Activated CD4-positive, alpha-beta T cell treated with anti-CD3 and anti-CD28 coated beads, Interleukin-2, Interleukin-6, amounts not matched to agents 100 ng/mL and 50 ng/mL, durations not matched to agents 16 hours and 8 hours (primary cell): ENCODE measurements around the gene ARHGEF12.

Experiments used
- DNase-seq: peaks from one replicate; pipeline ENCODE4 v3.0.0-alpha.2; 2020

The ARHGEF12 gene, protein sequence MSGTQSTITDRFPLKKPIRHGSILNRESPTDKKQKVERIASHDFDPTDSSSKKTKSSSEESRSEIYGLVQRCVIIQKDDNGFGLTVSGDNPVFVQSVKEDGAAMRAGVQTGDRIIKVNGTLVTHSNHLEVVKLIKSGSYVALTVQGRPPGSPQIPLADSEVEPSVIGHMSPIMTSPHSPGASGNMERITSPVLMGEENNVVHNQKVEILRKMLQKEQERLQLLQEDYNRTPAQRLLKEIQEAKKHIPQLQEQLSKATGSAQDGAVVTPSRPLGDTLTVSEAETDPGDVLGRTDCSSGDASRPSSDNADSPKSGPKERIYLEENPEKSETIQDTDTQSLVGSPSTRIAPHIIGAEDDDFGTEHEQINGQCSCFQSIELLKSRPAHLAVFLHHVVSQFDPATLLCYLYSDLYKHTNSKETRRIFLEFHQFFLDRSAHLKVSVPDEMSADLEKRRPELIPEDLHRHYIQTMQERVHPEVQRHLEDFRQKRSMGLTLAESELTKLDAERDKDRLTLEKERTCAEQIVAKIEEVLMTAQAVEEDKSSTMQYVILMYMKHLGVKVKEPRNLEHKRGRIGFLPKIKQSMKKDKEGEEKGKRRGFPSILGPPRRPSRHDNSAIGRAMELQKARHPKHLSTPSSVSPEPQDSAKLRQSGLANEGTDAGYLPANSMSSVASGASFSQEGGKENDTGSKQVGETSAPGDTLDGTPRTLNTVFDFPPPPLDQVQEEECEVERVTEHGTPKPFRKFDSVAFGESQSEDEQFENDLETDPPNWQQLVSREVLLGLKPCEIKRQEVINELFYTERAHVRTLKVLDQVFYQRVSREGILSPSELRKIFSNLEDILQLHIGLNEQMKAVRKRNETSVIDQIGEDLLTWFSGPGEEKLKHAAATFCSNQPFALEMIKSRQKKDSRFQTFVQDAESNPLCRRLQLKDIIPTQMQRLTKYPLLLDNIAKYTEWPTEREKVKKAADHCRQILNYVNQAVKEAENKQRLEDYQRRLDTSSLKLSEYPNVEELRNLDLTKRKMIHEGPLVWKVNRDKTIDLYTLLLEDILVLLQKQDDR (N-terminal part only)

DNA sequence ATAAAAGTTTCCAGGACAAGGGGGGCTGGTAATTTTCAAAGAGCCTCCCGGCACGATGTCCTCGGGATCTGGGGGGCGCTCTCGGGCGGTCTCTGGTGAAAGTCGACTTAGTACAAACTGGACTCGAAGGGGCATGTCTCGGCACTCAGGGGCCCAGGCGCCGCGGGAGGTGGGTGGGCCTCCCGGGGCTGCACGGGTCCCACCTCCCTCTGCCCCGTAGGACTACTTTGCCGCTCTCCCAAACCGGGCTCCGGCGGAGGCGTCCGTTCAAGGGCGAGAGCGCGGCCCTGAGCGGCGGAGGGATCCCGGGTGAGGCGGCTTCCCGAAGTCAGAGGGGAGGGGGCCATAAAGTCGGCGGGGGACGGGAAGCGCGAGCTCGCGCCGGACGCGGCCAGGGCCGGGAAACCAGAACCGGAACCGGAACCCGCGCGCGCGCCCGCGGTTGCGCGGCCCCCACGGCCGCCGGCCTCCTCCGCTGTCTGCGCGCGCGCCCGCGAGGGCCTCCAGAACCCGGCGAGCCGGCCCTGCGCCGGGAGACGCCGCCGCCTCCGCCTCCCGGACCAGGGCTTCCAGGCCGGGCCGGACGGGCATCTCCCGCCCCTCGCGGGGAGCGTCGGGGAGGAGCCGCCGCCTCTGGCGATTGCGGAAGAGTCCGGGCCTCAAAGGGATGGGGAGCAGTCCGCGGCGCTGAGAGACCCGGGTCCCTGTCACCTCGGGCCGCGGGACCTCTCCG, at the start of gene ARHGEF12:
TSS of gene ARHGEF12 (plus strand) at position 506 of the 733 bp plus-strand sequence. CDS start 831 bp downstream, outside the sequence.
- peak; percentile 90 for DNase-seq

DNA sequence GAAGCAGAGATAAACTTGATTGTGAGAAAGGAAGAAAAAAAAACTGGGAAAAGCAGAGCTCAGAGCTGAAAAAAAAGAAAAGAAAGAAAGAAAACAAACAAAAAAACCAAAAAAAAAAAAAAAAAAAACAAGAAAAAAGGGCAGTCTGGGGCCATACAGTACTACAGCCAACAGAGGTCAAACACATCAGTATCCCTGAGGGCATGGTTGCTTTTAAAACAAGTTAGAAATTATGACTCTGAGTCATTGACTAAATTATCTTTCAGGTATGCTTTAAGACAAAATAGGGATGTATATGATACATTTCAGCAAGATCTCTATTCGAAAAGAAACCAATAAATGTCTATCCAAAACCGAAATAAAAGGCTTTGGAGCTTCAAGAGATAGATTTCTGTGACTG, 48.2 kb upstream of the ARHGEF12 start:
- DNase-seq, result no peak

DNA sequence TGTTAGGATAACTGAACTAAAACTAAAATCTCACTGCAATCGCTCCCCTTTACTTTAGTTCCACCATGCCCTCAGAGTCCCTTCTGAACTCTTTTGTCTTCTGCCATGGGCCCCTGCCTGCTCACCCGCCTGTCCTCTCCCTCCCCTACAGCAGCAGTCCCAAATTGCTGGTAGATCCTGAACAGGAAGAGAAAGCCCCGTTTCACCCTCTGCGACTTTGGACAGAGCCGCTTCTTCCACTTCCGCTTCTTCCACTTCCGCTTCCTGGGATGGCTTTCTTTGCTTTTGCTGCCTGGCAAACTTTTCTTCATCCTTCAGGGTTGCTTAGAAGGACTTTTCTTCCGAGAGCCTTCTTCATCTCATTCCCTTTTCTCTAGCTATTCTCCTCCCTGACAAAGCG, 46.8 kb upstream of the ARHGEF12 start:
- DNase-seq, result no peak

DNA sequence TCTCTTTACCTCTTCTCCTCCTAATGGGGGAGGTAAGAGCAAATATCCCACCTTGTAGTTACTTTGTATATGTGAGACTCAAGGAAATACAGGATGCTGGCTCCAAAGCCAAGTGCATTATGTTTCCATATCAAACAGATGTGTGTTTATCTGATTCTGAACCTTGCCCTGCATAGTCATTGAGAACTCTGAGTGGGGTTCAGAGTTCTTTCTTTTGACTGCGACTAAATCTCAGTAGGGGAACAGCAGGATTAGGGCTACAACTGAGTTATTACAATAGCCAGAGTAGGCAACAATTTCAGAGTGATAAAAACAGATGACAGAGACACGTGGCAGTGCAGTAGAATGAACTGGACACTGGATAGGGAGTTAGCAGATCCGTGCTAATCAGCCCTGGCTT, 45.3 kb upstream of the ARHGEF12 start:
- DNase-seq, result no peak

DNA sequence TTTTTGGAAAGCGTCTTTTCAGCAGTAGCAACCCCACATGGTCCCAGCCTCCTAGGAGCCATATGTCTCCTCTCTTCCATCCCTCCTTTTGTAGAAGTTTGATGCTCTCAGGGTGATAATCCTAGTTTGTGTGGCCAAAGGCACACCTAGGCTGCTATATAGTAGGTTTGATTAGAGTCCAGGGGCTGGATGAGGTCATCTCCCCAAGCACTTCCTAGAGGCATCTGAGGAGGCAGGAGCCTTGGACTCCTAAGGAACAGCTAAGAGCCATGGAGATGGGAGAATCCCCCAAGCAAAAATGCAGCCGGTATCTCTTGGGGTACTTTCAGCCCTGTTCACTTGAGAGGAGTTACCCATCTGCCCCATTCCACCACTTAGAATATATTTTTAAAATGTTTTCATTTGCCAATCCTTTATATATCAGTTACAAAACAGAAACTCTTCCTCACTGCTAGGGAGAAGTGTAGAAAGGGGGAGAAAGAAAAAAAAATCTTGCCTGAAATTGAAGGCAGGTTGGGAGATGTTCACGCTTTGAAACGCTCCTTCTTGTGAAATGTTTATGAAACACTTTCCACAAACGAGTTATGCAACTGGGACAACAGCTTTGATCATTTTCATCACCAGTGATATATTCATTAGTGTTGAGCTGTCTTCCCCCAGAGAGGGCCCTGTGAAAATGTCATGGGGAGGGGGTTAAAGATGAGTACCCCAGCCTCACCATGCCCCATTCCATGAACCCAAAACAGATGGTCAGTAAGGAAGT, 43.0 kb upstream of the ARHGEF12 start:
- no peak for DNase-seq

DNA sequence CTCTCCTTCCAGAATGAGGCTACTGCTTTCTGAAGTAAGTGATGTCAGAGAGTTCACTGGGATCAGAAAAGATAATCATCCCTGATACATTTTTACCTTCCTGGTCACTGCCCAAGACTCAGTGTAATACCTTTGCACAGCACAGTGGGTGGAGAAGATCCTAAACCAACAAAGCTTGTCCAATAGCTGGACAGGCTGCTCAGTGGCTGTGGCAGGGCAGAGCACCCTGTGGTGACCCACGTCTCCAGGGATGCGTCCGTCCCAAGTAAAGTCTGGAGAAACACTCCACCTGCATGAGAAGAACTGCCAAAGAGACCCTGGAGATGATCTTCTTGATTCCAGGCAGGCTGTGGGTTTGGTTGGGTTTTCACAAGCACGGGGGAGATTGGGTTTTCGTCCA, 42.1 kb upstream of the ARHGEF12 start:
- no peak for DNase-seq

DNA sequence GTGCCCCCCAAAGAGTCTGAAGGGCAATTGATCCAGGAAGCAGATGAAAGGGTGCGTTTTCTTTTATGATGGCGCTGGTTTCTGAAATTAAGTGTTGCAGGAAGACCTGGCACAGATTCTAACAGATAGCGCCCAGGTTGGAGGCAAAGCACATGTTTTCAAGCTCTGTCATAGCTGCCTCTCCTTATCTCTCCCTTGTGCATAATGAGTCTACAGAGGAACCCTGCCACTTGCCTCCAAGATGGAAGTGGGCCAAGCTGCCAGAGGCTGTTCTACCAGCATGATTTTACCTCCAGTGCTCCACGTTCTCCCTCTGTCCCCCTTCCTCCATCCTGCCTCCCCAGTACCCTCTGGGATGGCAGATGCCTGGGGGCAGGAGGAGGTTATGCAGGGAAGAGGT, 41.1 kb upstream of the ARHGEF12 start:
- no peak for DNase-seq

DNA sequence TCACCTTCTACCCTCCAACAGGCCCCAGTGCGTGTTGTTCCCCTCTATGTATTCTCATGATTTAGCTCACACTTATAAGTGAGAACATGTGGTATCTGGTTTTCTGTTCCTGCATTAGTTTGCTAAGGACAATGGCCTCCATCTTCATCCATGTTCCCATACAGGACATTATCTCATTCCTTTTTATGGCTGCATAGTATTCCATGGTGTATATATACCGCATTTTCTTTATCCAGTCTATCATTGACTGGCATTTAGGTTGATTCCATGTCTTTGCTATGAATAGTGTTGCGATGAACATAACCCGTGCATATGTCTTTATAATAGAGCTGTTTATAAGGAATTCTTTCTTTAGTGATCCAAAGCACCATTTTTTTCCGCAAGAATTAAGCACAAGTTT, 39.7 kb upstream of the ARHGEF12 start:
- no peak for DNase-seq

DNA sequence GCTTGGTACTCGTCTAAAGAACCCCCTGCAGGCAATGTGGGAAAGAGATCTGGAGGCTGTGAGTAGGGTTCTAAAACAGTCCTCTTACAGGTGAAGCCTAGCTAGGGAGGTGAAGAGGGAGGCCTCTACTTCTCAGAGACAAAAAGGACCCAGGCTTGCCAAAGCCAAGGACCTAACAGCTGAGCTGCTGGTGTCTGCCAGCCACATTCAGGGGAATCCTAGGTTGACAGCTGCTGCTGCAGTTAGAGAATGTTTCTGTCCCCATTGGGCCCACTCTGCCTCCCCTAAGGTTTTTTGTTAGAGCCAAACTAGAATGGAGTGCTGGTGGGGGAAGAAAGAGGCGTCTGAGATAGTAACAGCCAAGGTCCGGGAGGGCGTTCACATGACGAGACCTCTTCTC, 37.8 kb upstream of the ARHGEF12 start:
- no peak for DNase-seq

DNA sequence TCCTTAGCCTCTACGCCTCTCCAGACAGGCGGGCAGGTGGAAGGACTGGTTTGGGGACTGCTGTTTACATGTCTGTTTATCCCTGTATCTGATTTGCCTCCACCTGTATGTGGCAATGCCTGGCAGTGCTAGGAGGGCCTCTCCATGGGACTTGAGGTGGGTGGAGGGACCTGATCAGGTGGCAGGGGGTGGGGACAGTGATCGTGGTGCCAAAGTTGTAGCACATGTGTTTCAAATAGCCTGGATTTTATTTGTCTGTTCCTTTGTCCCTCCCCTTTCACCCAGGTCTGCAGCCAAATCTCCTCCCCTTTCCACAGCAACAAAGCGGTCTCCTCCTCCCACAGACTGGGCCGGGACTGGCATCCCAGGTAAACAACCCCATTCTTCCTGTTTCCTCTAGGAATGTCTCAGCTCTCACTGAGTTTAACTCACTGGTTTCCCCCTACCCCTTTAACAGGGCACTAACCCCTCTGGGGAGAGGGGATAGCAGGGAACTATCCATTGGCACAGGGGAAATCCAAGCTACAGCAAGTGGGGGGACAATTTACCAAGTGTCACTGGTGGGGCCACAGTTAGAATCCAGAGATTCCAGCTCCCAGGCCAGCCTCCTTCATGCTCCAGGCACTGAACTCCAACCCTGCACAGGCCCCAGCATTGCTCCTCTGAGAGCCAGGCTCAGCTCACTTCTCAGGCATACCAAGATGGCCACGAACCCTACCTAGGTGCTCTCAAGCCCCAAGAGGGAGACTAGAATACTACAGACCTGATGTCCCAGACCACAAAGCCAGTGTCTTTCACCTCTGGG, 34.0 kb upstream of the ARHGEF12 start:
- DNase-seq, result no peak

DNA sequence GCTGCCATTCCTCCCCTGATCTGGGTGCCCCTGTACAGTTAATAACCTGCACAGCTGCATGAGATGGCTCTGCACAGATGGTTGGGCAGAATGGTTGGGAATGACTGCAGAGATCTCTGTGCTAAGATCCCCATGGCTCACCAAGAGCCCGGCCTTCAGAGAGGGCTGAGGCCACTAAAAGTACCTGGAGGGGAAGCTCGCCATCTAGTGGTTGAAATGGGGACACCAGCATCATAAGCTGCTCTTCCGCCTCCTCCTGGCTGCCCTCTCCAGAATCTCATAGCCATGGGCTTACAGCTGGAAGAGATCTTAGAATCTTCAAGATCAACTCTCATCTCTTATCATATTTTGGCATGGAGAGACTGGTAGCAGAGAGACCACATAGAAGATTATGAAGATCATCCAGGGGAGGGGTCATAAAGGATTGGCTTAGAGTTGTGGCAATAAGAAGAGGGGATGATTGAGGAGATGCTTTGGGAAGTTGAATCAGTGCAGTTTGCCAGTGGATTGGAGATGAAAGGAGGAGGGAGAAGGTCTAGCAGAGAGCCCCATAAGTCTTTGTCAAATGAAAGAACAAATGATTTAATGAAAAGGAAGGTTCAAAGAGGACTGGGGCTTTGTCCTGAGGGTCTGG, 33.1 kb upstream of the ARHGEF12 start:
- DNase-seq, result peak; percentile 78

DNA sequence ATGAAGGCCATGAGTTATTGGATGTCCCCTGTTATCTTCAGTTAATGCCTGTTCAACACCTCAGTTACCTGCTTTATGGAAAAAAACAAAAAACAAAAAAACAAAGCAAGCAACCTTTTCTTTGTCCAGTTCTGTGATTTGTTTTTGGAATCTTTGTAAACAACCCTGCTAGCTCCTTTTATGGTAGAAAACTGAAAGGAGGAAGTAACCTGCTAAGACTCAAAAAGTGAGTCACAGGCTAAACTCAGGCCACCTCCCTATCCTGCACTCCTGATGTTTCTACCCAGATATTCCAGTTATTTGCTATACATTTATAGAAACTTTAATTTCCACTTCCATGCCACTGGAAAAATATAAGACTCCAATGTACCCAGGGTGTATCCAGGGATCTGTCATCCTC, 31.7 kb upstream of the ARHGEF12 start:
- no peak for DNase-seq

DNA sequence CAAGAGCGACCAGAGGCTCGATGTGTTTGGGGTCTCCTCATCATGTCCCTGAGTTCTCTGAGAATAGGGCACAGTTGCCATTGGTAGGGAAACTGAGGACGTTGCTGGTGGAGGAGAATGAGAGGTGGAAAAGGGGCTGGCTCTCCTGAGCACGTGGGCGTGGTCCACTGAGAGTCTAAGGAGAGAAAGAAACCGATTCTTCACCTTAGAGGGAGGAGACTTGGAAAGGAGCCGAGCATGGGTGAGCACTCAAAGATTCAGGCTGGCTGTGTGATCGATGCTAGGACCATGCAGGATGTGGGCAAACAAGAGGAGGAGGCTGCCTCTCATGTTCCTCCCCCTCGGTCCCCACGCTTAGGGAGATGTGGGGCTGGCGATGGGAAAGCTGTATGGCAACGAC, 30.9 kb upstream of the ARHGEF12 start:
- DNase-seq, result no peak

DNA sequence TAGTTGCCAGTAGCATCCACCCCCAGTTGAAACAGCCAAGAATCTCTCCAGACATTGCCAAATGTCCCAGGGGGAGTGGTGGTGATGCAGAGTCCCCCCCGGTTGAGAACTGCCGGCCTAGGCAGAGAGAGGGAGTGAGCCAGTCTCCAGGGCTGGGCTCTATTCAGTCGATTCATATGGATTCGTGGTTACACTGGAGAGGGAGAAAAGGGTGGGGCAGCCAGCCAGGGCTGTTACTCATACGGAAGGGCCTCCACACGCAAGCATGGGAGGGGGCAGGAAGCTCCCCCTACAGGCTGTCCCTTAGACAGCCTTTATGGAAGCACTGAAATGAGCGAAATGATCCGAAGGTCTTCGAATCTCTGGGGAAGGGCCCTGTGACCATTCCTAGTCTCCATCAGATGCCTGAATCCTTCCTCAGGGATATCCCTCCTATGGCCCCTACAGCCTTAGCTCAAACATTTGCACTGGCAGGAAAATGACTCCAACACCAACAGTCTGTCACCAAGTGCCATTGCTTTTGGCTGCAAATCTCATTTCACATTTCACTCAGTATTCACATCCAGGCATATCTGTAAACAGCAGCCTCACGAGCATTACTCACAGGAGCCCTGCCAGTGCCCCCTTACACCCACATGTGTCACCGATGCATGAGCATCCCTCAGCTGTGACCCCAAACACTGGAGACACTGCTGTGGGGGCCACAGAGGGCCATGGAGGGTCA, 29.5 kb upstream of the ARHGEF12 start:
- DNase-seq, result no peak

DNA sequence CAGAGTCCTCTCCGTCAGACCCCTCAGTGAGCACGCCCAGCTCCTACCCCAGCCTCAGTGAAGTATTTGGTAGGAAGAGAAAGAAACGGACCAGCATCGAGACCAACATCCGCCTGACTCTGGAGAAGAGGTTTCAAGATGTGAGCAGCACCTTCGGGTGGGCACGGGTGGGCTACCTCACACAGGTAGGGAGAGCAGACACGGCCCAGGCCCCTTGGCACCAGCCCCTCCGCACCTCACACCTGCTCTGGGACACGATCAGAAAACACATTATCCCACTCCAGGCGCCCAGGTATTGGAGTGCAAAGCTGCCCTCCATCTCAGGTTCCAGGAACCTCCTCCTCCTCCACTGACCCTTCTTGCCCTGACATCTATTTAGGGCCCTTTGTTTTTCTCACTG, 28.7 kb upstream of the ARHGEF12 start:
- DNase-seq, result no peak

DNA sequence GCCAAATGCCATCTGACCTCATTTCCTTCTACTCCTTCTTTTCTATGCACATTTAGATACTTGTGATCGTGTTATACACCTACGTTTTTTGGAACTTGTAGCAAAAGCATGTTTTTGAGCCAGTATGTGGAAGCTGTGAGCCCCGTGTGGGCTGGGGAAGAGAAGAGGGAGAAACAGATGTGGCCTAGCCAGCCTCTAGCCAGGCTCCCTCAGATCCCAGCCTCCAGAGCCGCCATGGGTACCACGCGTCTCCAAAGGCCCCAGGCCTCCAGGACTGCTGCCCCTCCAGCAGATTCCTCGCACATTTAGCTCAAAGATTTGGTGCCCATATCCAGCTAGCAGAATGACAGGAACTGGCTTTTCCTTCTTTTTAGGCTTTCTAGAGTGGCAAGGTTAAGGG, 28.1 kb upstream of the ARHGEF12 start:
- DNase-seq, result no peak

DNA sequence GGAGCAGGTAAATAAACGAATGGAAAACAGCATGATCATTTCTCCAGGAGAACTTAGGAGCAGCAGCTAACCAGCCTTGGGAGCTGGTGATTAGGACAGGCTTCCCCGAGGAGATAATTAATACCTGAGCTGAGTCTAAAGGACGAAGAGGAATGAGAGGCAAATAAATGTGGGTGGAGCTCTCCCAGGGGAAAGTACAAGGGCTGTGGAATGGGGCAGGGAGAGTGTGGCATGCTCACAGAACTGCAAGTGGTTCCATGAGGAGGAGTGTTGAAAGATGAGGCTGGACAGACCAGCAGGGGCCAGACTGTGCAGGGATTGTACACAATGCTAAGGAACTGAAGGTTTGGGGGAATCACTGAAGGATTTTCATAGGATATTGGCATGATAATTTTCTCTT, 25.3 kb upstream of the ARHGEF12 start:
- DNase-seq, result no peak

DNA sequence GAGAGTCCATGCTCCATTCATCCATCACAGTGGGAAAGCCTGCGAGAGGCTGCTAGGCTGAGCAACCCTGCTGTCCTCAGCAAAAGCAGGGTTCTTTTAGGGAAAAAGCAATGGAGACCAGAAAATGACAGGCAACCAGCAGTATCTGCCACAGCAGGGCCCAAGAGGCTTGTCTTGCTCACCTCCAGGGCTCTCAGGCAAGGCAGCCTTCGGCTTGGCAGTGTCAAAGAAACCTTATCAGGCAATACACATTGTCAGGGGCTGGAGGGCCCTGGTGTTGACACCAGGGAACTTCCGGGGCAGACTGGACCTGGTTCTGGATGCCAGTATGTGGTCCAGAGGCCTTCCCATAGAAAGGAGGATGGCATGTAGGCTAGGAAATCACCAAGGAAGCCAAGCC, 21.4 kb upstream of the ARHGEF12 start:
- DNase-seq, result no peak

DNA sequence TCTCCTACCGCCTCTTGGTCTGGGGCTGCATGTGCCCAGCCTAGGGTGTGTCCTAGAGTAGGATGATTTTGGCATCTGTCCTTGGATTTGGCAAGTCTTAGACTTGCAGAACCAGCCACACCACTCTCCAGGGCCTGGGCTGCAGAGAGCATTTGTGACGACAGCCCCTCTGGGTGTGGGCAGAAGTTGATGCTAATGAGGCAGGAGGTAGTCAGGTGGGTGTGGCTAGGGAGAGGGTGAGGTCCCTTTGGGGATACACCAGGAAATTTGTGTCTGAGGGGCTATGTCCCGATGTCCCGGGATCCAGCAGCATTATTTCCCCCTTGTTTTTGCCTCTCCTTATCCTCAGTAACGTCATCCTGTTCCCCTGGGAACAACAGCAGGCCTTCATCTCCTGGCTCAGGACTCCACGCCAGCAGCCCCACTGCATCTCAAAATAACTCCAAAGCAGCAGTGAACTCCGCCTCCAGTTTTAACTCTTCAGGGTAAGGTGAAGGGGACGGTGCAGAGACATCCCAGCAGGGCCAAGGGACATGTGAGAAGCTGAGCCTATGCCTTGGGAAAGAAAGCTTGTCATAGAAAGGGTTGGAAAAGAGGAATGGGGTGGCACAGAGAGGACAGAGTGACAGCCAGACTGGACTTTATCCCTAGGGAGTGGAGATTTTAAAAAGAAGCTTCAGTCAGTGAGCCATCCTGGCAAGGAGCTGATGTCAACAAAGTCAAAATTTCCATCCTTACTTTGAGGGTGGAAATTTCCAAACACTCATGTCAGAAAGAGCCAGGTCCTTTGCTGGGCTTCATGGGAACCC, 19.1 kb upstream of the ARHGEF12 start:
- no peak for DNase-seq
